Skeletal muscle satellite cell (primary cell): ENCODE measurements around the gene YY1AP1.
"Not testable (repeated sequence)": the region's sequence is repeated elsewhere in the genome, so short reads cannot be mapped to it uniquely, and the experiment has no call there.

Experiments used
- H3K27me3 ChIP-seq: 2 replicates; pipeline ENCODE4 v1.7.0; 2013; ENCODE audit warnings: low read length; ENCODE audit not compliant: control insufficient read depth, insufficient read depth
- H3K36me3 ChIP-seq: 2 replicates; pipeline ENCODE4 v1.7.0; 2013; ENCODE audit warnings: mild to moderate bottlenecking, control low read depth, low read length; ENCODE audit not compliant: insufficient read depth
- H3K4me1 ChIP-seq: 2 replicates; pipeline ENCODE4 v1.7.0; 2013; ENCODE audit warnings: low read length; ENCODE audit not compliant: control insufficient read depth, insufficient read depth
- H3K4me2 ChIP-seq: 2 replicates; pipeline ENCODE4 v1.7.0; 2013; ENCODE audit warnings: mild to moderate bottlenecking, low read length
- H3K4me3 ChIP-seq: 2 replicates; pipeline ENCODE4 v1.7.0; 2013; ENCODE audit warnings: low read length
- H3K9ac ChIP-seq: 2 replicates; pipeline ENCODE4 v1.7.0; 2013; ENCODE audit warnings: mild to moderate bottlenecking, low read depth, low read length, moderate library complexity
- H3K9me3 ChIP-seq: replicated peaks from 2 replicates; pipeline ENCODE4 v1.7.0; 2013; ENCODE audit warnings: mild to moderate bottlenecking, control low read depth, low read length

YY1AP1 gene

GRCh38 chr1:155645034-155645598, 43.5 kb downstream of the YY1AP1 start:
- Histone ChIP-seq H3K9me3 (peaks cover 4% of the 10 kb centered on the region), H3K27me3 (no peaks in the 10 kb centered on the region), H3K9ac (no peak overlapping the region), H3K4me1 (peaks cover 8% of the 10 kb centered on the region), H3K4me2 (no peak overlapping the region), H3K36me3 (peaks cover 5% of the 10 kb centered on the region), H3K4me3 (no peak overlapping the region)

GRCh38 chr1:155643230-155643629, 45.3 kb downstream of the YY1AP1 start:
- Histone ChIP-seq H3K27me3 (no peaks in the 10 kb centered on the region), H3K9me3 (peaks cover 4% of the 10 kb centered on the region), H3K36me3 (peaks cover 5% of the 10 kb centered on the region), H3K4me3 (no peak overlapping the region), H3K9ac (no peak overlapping the region), H3K4me2 (no peak overlapping the region), H3K4me1 (peaks cover 2% of the 10 kb centered on the region)

GRCh38 chr1:155642559-155643180, 45.9 kb downstream of the YY1AP1 start:
- H3K4me3 ChIP-seq, H3K9ac ChIP-seq, H3K27me3 ChIP-seq, H3K9me3 ChIP-seq, H3K4me2 ChIP-seq, H3K4me1 ChIP-seq, H3K36me3 ChIP-seq: not testable (repeated sequence)

- no peak overlapping the region for H3K9ac ChIP-seq
- H3K4me1 ChIP-seq = no peaks in the 10 kb centered on the region
- H3K4me2 ChIP-seq = no peak overlapping the region
- no peak overlapping the region for H3K4me3 ChIP-seq
- H3K27me3 ChIP-seq = no peaks in the 10 kb centered on the region
- H3K9me3 ChIP-seq = peaks cover 4% of the 10 kb centered on the region
- H3K36me3 ChIP-seq = peaks cover 5% of the 10 kb centered on the region
Measured at GRCh38 chr1:155640367-155640766, 48.2 kb downstream of the YY1AP1 start.

GRCh38 chr1:155636397-155637153, 52.0 kb downstream of the YY1AP1 start:
- Histone ChIP-seq H3K9ac (no peak overlapping the region), H3K36me3 (no peaks in the 10 kb centered on the region), H3K4me1 (no peaks in the 10 kb centered on the region), H3K4me3 (no peak overlapping the region), H3K4me2 (no peak overlapping the region), H3K9me3 (no peaks in the 10 kb centered on the region), H3K27me3 (no peaks in the 10 kb centered on the region)

- H3K36me3 ChIP-seq, H3K4me3 ChIP-seq, H3K4me2 ChIP-seq, H3K4me1 ChIP-seq, H3K9me3 ChIP-seq, H3K9ac ChIP-seq, H3K27me3 ChIP-seq: not testable (repeated sequence)
Measured at GRCh38 chr1:155626428-155626827, 62.1 kb downstream of the YY1AP1 start.

- H3K4me3 ChIP-seq = no peak overlapping the region
- H3K9me3 ChIP-seq = no peaks in the 10 kb centered on the region
- H3K27me3 ChIP-seq = no peaks in the 10 kb centered on the region
- H3K4me1 ChIP-seq = no peaks in the 10 kb centered on the region
- no peaks in the 10 kb centered on the region for H3K36me3 ChIP-seq
- H3K9ac ChIP-seq = no peak overlapping the region
- no peak overlapping the region for H3K4me2 ChIP-seq
Measured at GRCh38 chr1:155623357-155623756, 65.2 kb downstream of the YY1AP1 start.

GRCh38 chr1:155622191-155622590, 66.4 kb downstream of the YY1AP1 start:
- no peaks in the 10 kb centered on the region for H3K36me3 ChIP-seq
- H3K4me1 ChIP-seq = no peaks in the 10 kb centered on the region
- no peak overlapping the region for H3K9ac ChIP-seq
- no peak overlapping the region for H3K4me3 ChIP-seq
- H3K27me3 ChIP-seq = no peaks in the 10 kb centered on the region
- H3K4me2 ChIP-seq = no peak overlapping the region
- no peaks in the 10 kb centered on the region for H3K9me3 ChIP-seq

- not testable (repeated sequence) for H3K9ac ChIP-seq, H3K4me2 ChIP-seq, H3K4me1 ChIP-seq, H3K36me3 ChIP-seq, H3K27me3 ChIP-seq, H3K4me3 ChIP-seq, H3K9me3 ChIP-seq
Measured at GRCh38 chr1:155613226-155613625, 75.3 kb downstream of the YY1AP1 start.

- not testable (repeated sequence) for H3K27me3 ChIP-seq, H3K9me3 ChIP-seq, H3K36me3 ChIP-seq, H3K4me1 ChIP-seq
- peak overlapping the region; percentile 66 for H3K4me2 ChIP-seq
- H3K9ac ChIP-seq = peak overlapping the region; percentile 63
- peak overlapping the region; percentile 83 for H3K4me3 ChIP-seq
Measured at GRCh38 chr1:155610257-155610647, 78.3 kb downstream of the YY1AP1 start.

- Histone ChIP-seq H3K4me3 (peak within 1 kb of the TSS; percentile 83), H3K36me3 (no peaks in the 10 kb centered on the region), H3K9me3 (no peaks in the 10 kb centered on the region), H3K4me2 (peak within 1 kb of the TSS; percentile 80), H3K9ac (peak within 1 kb of the TSS; percentile 83), H3K4me1 (peaks cover 3% of the 10 kb centered on the region), H3K27me3 (no peaks in the 10 kb centered on the region)
Measured at GRCh38 chr1:155609515-155610256, 78.9 kb downstream of the YY1AP1 start, which contains the start of gene MSTO1. MSTO1 (plus strand) TSS chr1:155610218; CDS start chr1:155610249, 31 bp downstream.
